GM21367 (cell line): ENCODE measurements around the gene LAIR2.

ENCODE experiments used
- ATAC-seq: cut with Tn5 transposase; IDR thresholded peaks from one replicate; pipeline ENCODE4 v1.9.1; 2021; ENCODE audit not compliant: unreplicated experiment

Gene LAIR2

DNA sequence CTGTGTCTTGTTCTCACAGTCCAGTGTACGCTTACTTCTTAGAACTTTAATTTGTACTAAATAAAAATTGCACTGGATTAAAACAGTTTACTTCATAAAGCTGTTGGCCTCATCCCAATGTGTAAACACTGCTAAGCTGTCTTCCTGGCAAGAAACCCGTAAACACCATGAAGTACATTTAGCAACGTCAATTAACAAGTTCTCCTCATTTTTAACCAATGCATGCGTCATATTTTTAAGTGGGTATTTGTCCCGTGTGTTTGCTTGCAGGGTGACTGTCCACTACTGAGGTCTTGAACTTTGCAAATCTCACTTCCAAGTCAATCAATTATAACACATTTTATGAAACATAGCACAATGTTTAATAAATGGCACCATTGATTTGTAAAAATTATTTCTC, 28.2 kb downstream of the LAIR2 start:
- no peak for ATAC-seq

DNA sequence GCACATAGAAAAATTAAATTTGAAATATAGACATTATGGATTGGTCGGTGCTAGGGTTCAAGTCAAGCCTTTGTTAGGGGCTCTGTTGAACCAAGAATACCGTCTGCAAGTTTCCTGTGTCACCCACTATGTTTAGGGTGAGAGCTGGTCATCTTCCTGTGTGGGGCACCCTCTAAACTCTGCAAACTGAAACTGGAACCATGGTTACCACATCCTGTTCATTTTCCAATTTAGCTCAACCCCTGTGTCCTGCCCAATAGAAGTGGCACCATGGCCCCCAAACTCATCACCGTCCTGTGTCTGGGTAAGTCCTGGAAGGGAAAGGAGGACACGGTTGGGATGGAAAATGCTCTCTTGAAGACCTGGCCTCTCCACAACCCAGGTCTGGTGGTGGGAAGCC, 29.9 kb downstream of the LAIR2 start:
- ATAC-seq: no peak

DNA sequence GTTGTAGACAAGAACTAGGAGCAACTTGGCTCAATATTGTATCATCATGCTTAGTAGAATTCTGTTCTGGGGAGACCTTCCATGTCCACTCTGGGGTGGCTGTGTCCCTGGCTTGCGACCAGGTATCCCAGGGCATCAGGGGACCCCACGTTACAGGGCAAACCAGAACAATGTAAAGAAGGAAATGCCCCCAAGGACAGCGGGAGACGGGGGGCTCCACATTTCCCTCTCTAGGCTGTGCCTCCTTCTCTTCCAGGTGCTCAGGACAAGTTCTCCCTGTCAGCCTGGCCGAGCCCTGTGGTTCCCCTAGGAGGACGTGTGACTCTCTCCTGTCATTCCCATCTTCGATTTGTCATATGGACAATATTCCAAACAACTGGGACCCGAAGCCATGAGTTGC, 30.8 kb downstream of the LAIR2 start:
- ATAC-seq: no peak

DNA sequence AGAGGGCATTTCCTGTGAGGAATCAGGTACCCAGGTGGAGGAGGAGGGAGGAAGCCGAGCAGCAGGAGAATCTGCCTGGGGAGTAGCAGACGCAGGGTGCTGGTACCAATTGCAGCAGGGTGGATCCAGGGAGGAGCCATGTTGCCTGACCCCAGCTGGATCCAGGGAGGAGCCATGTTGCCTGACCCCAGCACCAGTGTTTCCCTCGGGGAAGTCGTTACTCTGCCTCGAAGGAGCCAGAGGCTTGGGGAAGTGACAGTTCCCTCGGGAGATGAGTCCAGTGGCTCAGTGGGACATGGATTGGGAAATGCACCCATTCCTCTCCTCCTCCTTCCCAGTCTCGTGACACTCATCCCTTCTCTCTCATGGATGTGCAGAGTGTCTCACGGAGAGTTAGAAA, 31.5 kb downstream of the LAIR2 start:
- ATAC-seq: no peak

DNA sequence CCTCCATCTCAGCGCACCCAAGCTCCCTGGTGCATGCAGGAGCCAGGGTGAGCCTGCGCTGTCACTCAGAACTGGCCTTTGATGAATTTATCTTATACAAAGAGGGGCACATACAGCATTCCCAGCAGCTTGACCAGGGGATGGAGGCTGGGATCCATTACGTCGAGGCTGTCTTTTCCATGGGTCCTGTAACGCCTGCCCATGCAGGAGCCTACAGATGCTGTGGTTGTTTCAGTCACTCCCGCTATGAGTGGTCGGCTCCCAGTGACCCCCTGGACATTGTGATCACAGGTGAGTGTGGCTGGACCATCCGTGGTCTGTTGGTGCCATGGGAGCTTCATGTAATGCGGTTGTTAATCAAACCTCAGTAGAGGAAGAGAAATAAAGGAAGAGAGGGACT, 33.0 kb downstream of the LAIR2 start:
- ATAC-seq: no peak

DNA sequence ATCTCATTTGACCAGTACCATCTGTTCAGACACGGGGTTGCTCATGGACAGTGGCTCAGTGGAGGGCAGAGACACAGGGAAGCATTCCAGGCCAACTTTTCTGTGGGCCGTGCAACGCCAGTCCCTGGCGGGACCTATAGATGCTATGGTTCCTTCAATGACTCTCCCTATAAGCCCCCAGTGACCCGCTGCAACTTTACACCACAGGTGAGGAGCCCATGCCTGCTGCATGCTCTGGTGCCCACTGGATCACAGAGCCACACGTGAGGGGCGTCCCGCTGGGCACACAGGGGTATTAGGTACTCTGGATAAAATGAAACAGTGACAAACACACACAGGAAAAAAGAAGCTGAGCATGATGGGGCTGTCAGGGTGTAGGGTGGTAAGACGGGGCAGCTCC, 34.3 kb downstream of the LAIR2 start:
- ATAC-seq: no peak

DNA sequence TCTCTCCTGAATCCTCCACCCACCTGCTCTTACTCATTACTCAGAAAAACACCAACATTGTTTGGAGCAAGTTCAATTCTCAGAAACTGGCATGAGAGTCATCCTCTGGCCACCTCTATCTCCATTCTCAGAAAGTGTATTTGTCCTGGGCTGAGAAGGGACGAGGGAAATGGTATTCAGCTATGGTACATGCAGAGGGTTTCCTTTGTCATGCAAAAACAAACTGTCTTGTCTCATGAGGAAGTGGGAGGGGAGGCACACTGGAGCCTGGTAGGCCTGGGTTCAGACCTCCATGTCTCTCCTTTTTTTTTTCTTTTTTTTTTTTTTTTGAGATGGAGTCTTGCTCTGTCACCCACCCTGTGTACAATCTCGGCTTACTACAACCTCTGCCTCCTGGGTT, 39.1 kb downstream of the LAIR2 start:
- no peak for ATAC-seq

DNA sequence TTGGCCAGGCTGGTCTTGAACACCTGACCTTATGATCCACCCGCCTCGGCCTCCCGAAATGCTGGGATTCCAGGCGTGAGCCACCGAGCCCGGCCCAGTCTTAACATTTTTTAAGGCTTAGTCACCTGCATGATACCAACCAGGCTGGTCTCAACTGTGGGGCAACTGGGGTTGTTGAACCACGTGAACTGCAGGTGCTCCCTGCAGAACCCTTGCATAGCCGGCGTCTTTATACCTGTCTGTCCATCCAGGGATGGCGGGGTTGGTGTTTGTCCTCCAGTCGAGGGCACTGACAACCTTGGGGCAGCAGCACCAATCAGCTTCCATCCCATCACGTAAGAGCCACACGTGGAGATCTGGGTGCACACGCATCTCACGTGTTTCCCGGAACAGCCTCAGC, 46.2 kb downstream of the LAIR2 start:
- ATAC-seq: no peak

DNA sequence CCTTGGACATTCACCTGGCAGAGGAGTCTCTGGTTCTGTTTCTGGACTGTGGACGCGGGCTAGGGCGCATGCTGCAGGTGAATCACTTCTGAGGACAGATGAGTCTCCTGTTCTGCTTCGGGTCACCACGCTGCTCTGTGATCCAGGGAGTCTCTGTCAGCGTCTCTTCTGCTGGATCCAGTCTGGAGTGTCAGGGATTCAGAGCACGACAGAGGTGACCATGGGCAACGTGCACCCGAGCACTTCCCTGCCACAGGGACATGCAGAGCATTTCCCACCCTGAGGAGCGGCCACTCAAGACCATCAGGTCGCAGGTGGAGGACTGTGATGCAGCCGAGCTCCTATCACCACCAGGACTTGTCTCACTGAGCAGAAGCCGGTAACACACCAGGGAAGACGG, 46.6 kb downstream of the LAIR2 start:
- ATAC-seq: no peak

DNA sequence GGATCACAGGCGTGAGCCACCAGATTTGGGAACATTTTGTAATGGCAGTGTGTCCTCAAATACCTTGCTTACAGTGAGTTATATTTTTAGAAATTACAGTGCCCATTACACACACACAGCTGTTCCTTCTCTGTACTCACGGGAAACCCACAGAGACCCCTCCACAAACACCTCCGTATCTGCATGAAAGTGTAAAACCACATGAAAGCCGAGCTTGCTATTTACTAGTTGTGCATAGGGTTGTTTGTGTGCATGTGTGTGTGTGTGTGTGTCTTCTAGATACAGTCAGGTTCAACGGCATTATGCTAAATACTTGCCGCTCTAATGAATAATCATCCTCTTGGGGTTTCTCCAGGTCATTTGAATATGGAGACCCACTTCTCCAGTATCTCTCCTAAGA, 48.7 kb downstream of the LAIR2 start:
- no peak for ATAC-seq

DNA sequence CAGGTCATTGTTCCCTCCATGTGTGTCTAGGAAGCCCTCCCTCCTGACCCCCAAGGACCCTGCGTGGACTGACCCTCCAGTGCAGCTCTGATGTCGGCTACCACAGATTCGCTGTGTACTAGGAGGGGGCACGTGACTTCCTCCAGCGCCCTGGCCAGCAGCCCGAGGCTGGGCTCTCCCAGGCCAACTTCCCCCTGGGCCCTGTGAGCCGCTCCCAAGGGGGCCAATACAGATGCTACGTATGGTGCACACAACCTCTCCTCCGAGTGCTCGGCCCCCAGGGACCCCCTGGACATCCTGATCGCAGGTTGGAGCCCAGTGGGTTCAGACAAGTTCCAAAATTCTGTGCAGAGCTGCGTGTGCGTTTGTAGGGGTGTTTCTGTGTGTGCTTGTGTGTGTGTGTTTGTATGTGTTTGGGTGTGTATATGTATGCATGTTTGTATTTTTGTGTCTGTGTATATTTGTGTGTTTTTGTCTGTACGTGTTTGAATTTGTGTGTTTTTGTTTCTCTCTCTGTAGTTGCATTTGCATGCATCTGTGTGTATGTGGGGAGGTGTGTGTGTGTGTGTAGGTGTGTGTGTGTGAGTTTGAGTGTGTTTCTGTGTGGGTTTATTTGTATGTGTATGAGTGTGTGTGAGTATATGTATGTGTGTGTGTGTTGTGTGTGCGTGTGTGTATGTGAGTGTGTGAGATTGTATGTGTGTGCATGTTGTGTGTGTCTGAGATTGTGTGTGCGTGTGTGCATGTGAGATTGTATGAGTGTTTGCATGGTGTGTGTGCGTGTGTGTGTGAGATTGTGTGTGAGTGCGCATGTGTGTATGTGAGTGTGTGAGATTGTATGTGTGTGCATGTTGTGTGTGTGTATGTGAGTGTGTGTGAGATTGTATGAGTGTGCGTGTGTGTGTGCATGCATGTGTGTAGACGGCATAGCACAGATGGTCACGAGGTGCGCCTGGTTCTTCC, 49.6 kb downstream of the LAIR2 start:
- ATAC-seq: no peak

DNA sequence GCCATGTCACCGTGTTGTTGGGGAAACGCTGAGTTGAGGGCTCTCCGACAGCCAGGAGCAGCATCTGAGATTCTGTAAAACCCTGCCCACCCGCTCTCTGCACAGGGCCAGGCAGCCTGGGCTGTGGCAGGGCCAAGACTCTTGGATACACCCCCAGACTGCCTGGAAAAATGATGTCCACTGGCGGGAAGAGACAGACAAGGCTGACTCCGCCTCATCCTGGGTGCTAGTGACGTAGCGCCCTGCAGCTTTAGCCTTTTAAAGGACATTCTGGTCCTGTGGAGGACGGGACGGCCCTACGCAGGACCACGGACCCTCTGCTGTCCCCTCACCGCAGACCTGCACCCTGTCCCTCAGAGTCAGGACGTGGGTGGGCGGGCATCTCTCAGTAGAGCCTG, 50.3 kb downstream of the LAIR2 start:
- no peak for ATAC-seq

DNA sequence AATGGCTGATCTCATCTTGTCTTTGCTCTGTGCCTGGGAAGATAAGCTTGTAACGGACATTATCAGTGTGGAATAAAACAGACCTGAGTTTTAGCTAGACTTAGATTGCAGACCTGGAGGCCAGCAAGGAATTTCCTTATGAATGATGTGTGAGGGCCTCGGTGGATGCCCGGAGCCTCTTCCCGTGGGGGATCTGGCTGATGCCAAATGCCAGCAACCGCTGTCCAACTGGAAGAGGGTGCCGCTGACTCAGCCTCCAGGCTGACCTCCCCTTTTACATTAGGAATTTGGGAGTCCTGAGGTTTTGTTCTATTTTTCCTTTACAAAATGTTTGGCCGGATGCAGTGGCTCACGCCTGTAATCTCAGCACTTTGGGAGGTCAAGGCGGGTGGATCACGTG, 51.4 kb downstream of the LAIR2 start:
- no peak for ATAC-seq

DNA sequence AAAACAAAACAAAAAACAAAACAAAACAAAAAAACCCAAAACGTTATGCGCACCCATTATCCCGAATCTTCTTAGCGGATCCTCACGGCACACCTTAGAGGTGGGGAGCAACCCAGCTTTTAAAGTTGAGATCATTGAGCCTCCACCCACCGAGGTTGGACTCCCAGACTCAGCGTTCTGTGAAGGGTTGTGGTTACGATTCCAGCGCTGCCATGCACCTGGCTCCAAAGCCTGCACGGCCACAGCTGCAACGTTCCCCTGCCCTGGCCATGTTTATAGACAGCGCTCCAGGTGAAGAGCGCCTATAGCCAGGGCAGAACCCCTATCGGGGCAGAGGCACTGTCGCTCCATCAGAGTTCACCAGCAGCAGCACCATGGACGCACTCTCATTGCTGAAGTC, 52.3 kb downstream of the LAIR2 start:
- no peak for ATAC-seq

DNA sequence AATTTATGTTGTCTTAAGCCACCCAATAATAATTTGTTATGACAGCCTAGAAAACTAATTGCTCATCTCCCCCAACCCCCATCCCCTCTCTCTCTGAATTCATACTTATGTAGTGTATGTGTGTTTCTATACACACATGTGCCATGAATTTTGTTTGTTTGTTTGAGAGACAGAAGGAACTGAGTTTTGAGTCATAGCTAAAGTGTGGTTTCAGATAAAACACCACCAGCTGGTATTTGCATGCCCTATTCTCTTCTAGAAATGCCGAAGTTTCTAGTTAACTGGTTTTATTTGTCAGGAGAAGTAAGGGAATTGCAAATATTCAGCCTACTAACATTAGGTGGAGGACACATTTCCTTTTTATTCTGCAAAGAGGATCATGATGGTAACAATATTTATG, 53.6 kb downstream of the LAIR2 start:
- no peak for ATAC-seq

DNA sequence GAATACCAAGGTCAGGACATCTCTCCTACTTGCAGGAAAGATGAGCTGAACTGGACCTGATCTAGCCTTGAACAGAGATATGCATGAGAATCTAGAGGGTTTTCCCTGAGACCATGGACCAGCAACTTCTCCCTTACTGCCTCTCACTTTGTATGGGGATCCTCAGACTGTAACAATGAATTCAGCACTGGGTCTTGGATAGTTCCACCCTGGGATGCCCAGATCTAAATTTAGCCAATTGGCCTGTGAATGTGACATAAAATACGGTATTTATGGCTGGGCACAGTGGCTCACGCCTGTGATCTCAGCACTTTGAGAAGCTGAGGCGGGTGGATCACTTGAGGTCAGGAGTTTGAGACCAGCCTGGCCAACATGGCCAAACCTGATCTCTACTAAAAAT, 55.7 kb downstream of the LAIR2 start:
- no peak for ATAC-seq
